Osteoblast (primary cell): Measurements from ENCODE around the gene EMX1. TPM values are rescaled to one million over a fixed set of nuclear protein-coding genes. Genes with fewer than 3 reads are reported as not detected.

ENCODE experiments used
- DNase-seq: peaks from one replicate; pipeline ENCODE4 v3.0.0; 2011; ENCODE audit warnings: low spot score, mixed read lengths; ENCODE audit not compliant: insufficient read length; ENCODE audit errors: missing footprints
- H2AFZ ChIP-seq: 2 replicates; pipeline ENCODE4 v1.6.0; 2011; ENCODE audit warnings: mild to moderate bottlenecking, low read length
- H3K27ac ChIP-seq: 2 replicates; pipeline ENCODE4 v1.5.1; 2011; ENCODE audit warnings: mild to moderate bottlenecking, low read depth, low read length, moderate library complexity
- H3K27me3 ChIP-seq: 2 replicates; pipeline ENCODE4 v1.6.0; 2012; ENCODE audit warnings: mild to moderate bottlenecking, control low read depth, inconsistent platforms, low read length, moderate library complexity; ENCODE audit not compliant: insufficient read depth
- H3K36me3 ChIP-seq: 2 replicates; pipeline ENCODE4 v1.5.1; 2011; ENCODE audit warnings: mild to moderate bottlenecking, low read length, control low read depth, moderate library complexity; ENCODE audit not compliant: insufficient read depth
- H3K4me1 ChIP-seq: 2 replicates; pipeline ENCODE4 v1.5.1; 2011; ENCODE audit warnings: mild to moderate bottlenecking, low read length, control low read depth, moderate library complexity; ENCODE audit not compliant: insufficient read depth
- H3K4me2 ChIP-seq: 2 replicates; pipeline ENCODE4 v1.6.0; 2011; ENCODE audit warnings: mild to moderate bottlenecking, low read length; ENCODE audit not compliant: insufficient read depth
- H3K4me3 ChIP-seq: fragments of 200-600 bp; sonication (generic); 3 replicates; pipeline ENCODE4 v1.5.1; 2012; ENCODE audit warnings: mild to moderate bottlenecking, low read length, inconsistent platforms; ENCODE audit not compliant: insufficient read depth
- H3K79me2 ChIP-seq: 2 replicates; pipeline ENCODE4 v1.6.0; 2012; ENCODE audit warnings: mild to moderate bottlenecking, low read length, control low read depth, inconsistent platforms; ENCODE audit not compliant: insufficient read depth
- H3K9me3 ChIP-seq: 2 replicates; pipeline ENCODE4 v1.5.1; 2011; ENCODE audit warnings: low read depth, low read length, control low read depth
- H4K20me1 ChIP-seq: 2 replicates; pipeline ENCODE4 v1.6.0; 2012; ENCODE audit warnings: mild to moderate bottlenecking, low read length, control low read depth; ENCODE audit not compliant: insufficient read depth
- CTCF ChIP-seq: IDR thresholded peaks from 2 replicates; pipeline ENCODE4 v1.5.1; 2011; ENCODE audit warnings: mild to moderate bottlenecking, low read depth, low read length, moderate library complexity; ENCODE audit errors: extremely low read depth
- total RNA-seq: library from RNA; depleted of rRNA; stranded (reverse); fragments of >200 nt; gene quantifications from 2 replicates; pipeline ENCODE4 v1.2.3, GENCODE V29; 2012

The EMX1 gene
- total RNA-seq, 1 donor = not detected

GRCh38 chr2:72949642-72950041, 32.3 kb downstream of the EMX1 start:
- H3K36me3 ChIP-seq = no peaks in the 10 kb centered on the region
- H3K4me3 ChIP-seq = no peak overlapping the region
- H3K4me1 ChIP-seq = no peaks in the 10 kb centered on the region
- no peaks in the 10 kb centered on the region for H3K9me3 ChIP-seq
- no peaks in the 10 kb centered on the region for H3K79me2 ChIP-seq
- TF ChIP-seq CTCF = no peak
- no peak overlapping the region for H2AFZ ChIP-seq
- no peak overlapping the region for H3K4me2 ChIP-seq
- no peak for DNase-seq
- H3K27ac ChIP-seq = no peak overlapping the region
- peaks cover 1% of the 10 kb centered on the region for H4K20me1 ChIP-seq
- no peaks in the 10 kb centered on the region for H3K27me3 ChIP-seq

GRCh38 chr2:72950558-72951255, 33.4 kb downstream of the EMX1 start:
- Histone ChIP-seq H3K4me2 (no peak overlapping the region), H3K4me3 (no peak overlapping the region), H3K4me1 (no peaks in the 10 kb centered on the region), H3K9me3 (no peaks in the 10 kb centered on the region), H3K27ac (no peak overlapping the region), H2AFZ (no peak overlapping the region), H3K36me3 (no peaks in the 10 kb centered on the region), H3K79me2 (no peaks in the 10 kb centered on the region), H4K20me1 (peaks cover 4% of the 10 kb centered on the region), H3K27me3 (no peaks in the 10 kb centered on the region)
- no peak for TF ChIP-seq CTCF
- DNase-seq = no peak

GRCh38 chr2:72951303-72952095, 34.2 kb downstream of the EMX1 start:
- Histone ChIP-seq H3K4me3 (no peak overlapping the region), H3K36me3 (no peaks in the 10 kb centered on the region), H4K20me1 (peaks cover 4% of the 10 kb centered on the region), H3K4me2 (no peak overlapping the region), H3K4me1 (no peaks in the 10 kb centered on the region), H3K9me3 (no peaks in the 10 kb centered on the region), H2AFZ (no peak overlapping the region), H3K27me3 (no peaks in the 10 kb centered on the region), H3K79me2 (no peaks in the 10 kb centered on the region), H3K27ac (no peak overlapping the region)
- DNase-seq = no peak
- TF ChIP-seq CTCF = no peak

- peak; percentile 54 for DNase-seq
- H3K27ac ChIP-seq = no peak overlapping the region
Observed at GRCh38 chr2:72952110-72952823, 34.9 kb downstream of the EMX1 start.

More at GRCh38 chr2:72952110-72952823, 34.9 kb downstream of the EMX1 start:
- no peak overlapping the region for H3K4me2 ChIP-seq
- H3K36me3 ChIP-seq = no peaks in the 10 kb centered on the region
- H2AFZ ChIP-seq = no peak overlapping the region
- peak; percentile 20 for TF ChIP-seq CTCF
- no peaks in the 10 kb centered on the region for H3K27me3 ChIP-seq
- peaks cover 4% of the 10 kb centered on the region for H4K20me1 ChIP-seq
- H3K4me3 ChIP-seq = no peak overlapping the region
- no peaks in the 10 kb centered on the region for H3K9me3 ChIP-seq
- H3K4me1 ChIP-seq = no peaks in the 10 kb centered on the region
- no peaks in the 10 kb centered on the region for H3K79me2 ChIP-seq
